Esophagus muscularis mucosa (tissue), 4 donors: Measurements from ENCODE around the gene UCK2.

Source experiments
- EP300 ChIP-seq: sonication (generic); formaldehyde crosslinking; IDR thresholded peaks from one replicate; pipeline ENCODE4 v1.6.1; 2017; ENCODE audit warnings: antibody characterized with exemption
- POLR2A ChIP-seq: fragments of 450-650 bp; IDR thresholded peaks from one replicate; pipeline ENCODE4 v1.6.1; 2017; ENCODE audit warnings: antibody characterized with exemption, moderate library complexity, mild to moderate bottlenecking, low read depth
- POLR2AphosphoS5 ChIP-seq, 2 donors: sonication (generic); formaldehyde crosslinking; IDR thresholded peaks; one replicate each; pipeline ENCODE4 v1.6.1; 2017; ENCODE audit warnings: antibody characterized with exemption in 2 of 2
- TF ChIP-seq, protein P1 (sequence below), 3 experiments: fragments of 200-600 bp in 2 of 3; fragments of 450-650 bp in 1 of 3; sonication (generic) in 2 of 3; IDR thresholded peaks; one replicate each; pipeline ENCODE4 v1.5.1; 2017 to 2019; ENCODE audit warnings: antibody characterized with exemption in 3 of 3, mild to moderate bottlenecking in 2 of 3, moderate library complexity in 1 of 3

DNA sequence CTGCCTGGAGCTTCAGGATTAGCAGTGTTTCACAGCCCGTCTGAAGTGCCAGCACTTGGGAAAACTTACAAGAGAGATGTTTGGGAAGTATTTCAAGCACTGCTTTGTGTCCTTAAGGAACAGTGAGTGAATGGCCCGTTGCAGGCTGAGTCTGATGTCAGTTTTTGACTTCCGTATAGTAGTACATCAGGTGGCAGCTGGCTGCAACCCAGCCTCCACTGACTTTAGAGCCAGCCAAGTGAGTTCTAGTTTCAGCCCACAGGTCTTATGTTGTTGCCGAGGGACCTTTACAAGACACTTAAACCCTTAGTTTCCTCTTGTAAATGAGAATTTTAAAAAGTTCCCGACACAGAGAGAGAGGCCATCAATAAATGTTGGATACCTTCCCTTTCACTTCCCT, 35.0 kb downstream of the UCK2 start:
- TF ChIP-seq POLR2AphosphoS5 (IDR thresholded peaks at IDR 0.05) (no peak), POLR2A (no peak), EP300 (no peak)
- TF ChIP-seq, protein P1, sequence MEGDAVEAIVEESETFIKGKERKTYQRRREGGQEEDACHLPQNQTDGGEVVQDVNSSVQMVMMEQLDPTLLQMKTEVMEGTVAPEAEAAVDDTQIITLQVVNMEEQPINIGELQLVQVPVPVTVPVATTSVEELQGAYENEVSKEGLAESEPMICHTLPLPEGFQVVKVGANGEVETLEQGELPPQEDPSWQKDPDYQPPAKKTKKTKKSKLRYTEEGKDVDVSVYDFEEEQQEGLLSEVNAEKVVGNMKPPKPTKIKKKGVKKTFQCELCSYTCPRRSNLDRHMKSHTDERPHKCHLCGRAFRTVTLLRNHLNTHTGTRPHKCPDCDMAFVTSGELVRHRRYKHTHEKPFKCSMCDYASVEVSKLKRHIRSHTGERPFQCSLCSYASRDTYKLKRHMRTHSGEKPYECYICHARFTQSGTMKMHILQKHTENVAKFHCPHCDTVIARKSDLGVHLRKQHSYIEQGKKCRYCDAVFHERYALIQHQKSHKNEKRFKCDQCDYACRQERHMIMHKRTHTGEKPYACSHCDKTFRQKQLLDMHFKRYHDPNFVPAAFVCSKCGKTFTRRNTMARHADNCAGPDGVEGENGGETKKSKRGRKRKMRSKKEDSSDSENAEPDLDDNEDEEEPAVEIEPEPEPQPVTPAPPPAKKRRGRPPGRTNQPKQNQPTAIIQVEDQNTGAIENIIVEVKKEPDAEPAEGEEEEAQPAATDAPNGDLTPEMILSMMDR (IDR thresholded peaks at IDR 0.05), result no peak
